ENCODE results near the gene SERPINC1. TPM values are rescaled to one million over a fixed set of nuclear protein-coding genes. Genes with fewer than 3 reads are reported as not detected.

Gene SERPINC1
- total and polyA plus RNA-seq, 2 of the 8 experiments (the other 6 are each of a cell fraction or from before 2014, with no cell fraction given), result 0.08 TPM; not detected in 1

- TF ChIP-seq TCF12 (IDR thresholded peaks at IDR 0.05; ENCODE audit: low read depth, low read length) (no peak), CTCF (IDR thresholded peaks at IDR 0.05; ENCODE audit: control extremely low read depth in 1 of 3, insufficient read depth in 1 of 3, low read depth in 1 of 3, low read length in 3 of 3) (no peak), YY1 (IDR thresholded peaks at IDR 0.05; ENCODE audit: low read depth, low read length) (no peak), TBP (IDR thresholded peaks at IDR 0.05; ENCODE audit: low read depth, low read length) (no peak)
Measured at GRCh38 chr1:173887627-173888026, 29.5 kb downstream of the SERPINC1 start (continued).

All from H1 (cell line).